PC-9 (cell line): ENCODE data around the gene COPB1.

ENCODE experiments used
- CTCF ChIP-seq: fragments of 200-600 bp; sonication (generic); conservative IDR thresholded peaks from 2 replicates; pipeline ENCODE4 v1.6.1; 2017; ENCODE audit warnings: mixed run types, antibody characterized with exemption, mild to moderate bottlenecking, moderate library complexity
- EZH2 ChIP-seq: fragments of 200-600 bp; sonication (generic); IDR thresholded peaks from 2 replicates; pipeline ENCODE4 v1.8.0; 2017; ENCODE audit warnings: antibody characterized with exemption, low read depth

- TF ChIP-seq EZH2 = no peak
- no peak for TF ChIP-seq CTCF
Measured at GRCh38 chr11:14449302-14449714, 50.3 kb downstream of the COPB1 start.
